NCI-H82 treated with DMSO at 0.1 percent for 48 hours (cell line): ENCODE data around the gene NUDT16L1.
"Not testable (repeated sequence)": the region's sequence is repeated elsewhere in the genome, so short reads cannot be mapped to it uniquely, and the experiment has no call there.

Experiments
- DNase-seq: peaks from one replicate; lab custom pipeline; 2025; ENCODE audit not compliant: unreplicated experiment; lab: John Stamatoyannopoulos, UW

The NUDT16L1 gene

DNA sequence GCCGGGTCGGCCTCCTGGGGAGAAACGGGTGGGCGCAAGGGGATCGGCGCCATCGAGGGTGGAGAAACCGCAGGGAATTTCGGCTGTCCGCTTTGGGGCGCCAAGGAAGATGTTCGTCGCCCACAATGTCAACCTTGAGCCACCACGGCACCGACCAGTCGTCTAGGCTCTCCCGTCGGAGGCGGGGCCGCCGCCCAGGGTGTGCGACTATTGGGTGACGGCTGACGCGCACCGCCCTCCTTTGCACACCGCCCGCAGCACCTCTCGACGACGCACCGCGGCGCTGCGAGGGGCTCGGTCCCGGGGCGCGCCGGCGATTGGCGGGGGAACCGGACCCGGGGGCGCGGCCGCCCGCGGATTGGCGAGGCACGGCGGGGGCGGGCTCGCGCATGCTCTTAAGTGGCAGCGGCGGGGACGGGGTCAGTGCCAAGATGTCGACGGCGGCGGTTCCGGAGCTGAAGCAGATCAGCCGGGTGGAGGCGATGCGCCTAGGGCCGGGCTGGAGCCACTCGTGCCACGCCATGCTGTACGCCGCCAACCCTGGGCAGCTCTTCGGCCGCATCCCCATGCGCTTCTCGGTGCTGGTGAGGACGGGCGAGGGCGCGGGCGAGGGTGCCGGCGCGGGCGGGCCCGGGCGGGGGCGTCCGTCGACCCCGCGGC lies at the start of gene NUDT16L1:
TSS of gene NUDT16L1 (plus strand) at position 267 of the 660 bp plus-strand sequence. CDS start at position 432, 165 bp downstream.
- DNase-seq = peak; percentile 79

DNA sequence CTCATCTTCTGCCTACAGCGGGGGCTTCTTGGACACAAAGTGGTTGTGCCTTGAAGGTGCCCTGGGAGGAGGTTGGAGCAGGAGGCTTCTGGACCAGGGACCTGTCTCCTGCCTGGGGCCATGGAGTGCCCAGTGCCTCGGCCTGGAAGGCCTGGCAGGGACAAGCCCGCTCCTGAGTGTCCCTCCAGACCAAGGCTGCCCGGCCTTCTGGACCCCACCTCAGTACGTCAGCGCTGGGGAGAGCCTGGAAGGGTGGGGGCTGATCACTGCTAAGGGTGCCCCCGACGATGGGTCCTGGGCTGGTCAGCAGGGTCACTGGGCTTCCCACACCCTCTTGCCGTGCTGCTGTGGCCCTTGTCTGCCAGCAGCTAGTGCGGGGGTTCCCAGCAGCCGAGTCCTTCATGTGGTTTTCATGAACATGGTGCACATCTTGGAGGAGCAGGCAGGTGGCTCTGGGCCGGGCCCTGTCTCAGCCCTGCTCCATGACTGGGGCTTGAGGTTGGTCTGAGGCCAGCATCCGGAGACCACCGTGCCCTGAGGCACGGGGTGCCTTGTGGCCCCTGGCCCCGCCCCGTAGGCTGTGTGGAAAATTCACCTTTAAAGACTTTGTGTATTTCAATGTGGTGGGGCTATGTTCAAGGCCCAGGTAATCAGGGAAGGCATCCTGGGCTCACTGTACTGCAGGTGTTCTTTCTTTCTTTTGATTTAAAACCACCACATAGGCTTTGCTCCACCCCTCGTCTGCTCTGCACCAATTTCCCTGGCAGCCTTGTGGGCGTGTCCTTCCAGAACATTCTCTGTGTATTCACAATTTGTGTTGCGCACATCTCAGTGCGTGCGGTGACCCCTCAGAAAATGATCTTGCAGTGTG lies 46.4 kb upstream of the NUDT16L1 start:
- DNase-seq = no peak

DNA sequence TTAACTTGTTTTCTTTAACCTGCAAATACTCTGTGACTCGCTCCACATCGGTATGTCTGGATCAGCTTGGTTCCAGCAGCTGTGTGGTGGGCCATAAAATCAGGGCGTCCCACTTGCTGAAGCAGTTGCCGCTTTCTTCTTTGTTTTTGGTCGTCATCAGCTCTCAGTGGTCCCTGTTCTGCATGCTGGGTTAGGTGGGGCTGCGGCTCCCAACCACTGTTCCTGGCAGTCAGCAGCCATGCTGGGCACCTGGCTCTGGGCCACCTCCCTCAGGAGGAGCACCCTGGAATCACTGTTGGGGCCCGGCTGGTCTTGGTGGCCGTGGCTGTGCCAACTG lies 45.8 kb upstream of the NUDT16L1 start:
- DNase-seq = no peak

DNA sequence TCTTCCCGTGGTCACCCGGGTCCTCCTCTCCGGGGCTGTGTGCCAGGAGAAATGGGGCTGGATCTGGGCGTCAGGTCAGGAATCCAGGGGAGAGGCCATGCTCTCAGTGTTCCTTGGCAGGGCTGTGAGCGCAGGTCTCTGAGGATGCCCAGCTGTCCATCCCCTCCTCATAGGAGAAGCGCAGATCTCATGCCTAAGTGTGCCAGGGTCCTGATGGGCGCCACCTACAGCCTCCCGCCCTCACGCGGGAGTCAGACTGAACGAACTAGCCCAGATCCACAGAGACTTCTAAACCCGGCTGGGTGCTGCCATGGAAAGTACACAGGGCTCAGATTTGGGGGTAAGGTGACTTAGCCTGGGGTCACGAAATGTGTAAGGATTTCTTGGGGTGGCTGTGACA lies 44.4 kb upstream of the NUDT16L1 start:
- DNase-seq = no peak

DNA sequence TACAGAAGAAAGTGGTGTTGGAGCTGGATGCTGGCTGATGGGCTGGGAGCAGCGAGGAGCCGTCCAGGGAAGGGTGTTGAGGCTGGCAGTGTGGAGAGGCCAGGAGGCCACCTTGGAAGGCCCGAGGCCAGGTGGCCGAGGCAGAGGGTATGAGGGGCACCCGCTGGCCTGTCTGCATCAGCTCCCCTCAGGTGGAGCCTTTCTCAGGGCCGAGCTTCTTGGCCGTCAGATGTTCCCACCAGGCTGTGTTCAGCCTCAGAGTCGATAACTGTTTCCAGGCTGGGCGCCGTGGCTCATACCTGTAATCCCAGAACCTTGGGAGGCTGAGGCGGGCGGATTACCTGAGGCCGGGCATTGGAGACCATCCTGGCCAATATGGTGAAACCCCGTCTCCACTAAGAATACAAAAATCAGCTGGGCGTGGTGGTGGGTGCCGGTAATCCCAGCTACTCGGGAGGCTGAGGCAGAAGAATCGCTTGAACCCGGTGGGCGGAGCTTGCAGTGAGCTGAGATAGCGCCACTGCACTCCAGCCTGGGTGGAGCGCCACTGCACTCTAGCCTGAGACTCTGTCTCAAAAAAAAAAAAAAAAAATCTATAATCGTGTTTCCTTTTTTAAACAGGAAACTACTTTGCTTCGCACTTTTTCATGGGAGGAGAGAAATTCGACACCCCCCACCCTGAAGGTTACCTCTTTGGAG lies 43.5 kb upstream of the NUDT16L1 start:
- DNase-seq = no peak

DNA sequence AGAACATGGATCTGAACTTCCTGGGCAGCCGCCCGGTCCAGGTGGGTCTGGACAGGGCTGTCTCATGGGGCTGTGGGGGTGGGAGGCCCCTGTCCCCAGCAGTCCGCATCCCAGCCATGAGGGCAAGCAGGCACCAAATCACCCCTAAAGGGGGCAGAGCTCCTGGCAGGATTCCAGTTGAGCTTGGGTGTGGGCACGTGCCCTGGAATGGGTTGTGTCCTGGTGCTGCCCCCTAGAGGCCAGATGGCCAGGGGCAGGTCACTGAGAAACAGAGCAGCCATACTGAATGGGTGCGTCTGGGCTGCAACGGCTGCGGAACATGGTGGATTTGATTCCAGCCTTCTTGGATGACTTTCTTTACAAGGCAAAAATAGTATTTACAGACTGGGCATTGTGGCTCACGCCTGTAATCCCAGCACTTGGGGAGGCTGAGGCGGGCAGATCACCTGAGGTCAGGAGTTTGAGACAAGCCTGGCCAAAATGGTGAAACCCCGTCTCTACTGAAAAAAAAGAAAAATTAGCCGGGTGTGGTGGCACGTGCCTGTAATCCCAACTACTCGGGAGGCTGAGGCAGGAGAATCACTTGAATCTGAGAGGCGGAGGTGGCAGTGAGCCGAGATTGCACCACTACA lies 42.8 kb upstream of the NUDT16L1 start:
- DNase-seq = not testable (repeated sequence)

DNA sequence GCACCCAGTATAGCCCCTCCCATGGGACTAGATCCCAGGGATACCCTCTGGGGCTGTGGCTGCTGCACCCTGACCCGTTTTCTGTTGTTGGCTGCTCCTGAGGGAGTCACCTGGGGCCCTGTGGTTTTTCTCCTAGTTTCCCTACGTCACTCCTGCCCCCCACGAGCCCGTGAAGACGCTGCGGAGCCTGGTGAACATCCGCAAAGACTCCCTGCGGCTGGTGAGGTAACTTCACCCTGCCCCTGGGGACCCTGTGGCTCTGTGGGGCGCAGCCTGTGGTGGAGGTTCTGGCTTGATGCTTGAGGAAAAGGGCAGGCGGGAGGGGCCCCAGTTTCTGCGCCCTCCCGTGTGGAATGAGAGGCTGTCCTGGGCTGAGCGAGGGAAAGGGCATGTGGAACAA lies 41.5 kb upstream of the NUDT16L1 start:
- DNase-seq = no peak

DNA sequence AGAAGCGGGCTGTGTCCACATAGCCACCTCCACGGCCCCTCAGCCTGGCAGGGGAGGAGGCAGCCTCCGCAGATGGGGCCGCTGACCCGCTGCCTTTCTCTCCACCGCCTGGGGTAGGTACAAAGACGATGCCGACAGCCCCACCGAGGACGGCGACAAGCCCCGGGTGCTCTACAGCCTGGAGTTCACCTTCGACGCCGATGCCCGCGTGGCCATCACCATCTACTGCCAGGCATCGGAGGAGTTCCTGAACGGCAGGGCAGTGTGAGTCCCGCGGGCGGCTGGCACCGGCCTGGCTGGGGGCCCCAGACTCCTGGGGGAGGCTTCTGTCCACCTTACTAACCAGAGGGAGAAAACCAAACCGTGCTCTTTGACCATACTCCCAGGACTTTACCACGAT lies 40.8 kb upstream of the NUDT16L1 start:
- DNase-seq = no peak

DNA sequence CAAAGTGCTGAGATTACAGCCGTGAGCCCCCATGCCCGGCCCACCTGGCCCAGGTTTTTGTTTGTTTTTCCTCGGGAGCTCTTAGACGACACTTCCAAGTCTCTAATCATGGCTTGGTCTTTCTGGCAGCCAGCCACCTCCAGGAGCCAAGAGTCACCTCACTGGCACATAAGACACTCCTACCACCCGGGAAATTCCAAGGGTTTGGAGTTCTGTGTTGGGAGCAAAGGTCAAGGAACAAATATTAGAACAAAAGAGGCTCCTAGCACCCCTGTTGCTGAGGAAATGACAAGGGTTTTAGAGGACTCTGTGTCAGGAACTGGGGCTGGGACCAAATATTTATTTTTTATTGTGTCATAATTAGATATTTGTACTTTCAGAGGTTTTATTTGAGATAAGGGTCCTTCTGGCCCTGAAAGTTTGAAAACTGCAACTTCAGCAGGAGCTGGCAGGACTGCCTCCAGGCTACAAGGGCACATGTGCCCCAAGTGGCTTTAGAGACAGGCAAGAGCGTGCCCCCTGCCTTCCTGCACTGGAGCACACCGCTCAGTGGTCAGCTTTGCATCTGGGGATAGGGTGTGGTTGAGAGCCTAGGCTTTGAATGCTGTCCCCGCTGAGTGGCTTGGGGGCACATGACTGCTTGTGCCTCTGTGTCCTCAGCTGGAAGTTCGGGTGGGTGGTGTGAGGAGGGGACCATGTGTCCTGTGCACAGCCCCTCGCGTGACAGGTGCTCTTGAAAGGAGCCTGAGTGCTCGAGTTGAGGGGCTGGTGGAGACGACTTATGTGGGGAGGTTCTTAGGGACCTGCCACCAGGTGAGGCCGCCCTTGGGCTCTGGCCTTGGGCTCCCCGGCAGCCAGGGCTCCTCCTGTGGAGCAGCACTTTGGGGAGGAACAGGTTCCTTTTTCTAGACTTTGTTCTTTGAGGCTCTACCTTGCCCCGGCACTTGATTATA lies 39.1 kb upstream of the NUDT16L1 start:
- DNase-seq = no peak

DNA sequence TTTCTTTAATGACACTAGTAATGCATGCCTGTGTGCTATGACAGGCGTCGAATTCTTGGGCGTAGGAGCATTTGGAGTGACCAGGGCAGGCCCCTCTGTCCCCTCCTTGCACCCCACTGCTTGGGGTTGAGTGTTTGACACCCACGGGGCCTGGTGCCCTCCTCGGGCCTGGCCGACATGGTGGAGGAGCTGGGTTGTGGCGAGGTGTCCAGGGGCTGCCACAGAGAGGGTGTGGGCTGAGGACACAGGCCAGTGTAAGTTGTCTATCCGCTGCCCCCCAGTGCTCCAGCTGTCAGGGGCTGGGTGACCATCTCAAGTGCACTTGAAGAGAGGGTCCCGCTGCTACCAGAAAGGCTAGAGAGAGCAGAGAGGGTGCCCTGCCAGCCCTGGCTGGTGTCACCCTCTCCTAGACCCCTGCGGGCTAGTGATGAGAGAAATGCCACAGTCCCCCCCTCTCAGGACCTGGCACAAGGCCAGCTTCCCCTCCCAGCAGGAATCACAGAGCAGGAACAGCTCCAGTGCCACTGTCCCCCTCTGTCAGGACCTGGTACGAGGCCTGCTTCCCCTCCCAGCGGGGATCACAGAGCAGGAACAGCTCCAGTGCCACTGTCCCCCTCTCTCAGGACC lies 38.3 kb upstream of the NUDT16L1 start:
- no peak for DNase-seq

DNA sequence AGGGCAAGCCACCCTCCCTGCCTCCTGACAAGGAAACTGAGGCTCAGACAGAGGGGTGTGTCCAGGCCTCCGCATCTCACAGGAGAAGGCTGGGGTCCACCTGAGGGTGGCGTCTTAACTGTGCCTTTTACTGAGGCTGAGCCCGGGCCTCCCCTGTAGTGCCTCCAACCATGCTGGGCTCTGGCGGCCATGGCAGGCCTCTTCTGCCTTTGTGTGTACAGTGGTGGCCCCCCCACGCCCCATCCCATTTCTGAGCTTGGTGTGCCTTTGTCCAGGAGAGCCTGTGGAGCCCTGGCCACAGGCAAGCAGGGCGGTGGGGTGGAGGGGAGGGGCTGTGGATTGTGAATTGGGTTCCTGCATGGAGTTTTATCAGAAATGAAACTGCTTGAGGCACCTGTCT lies 37.6 kb upstream of the NUDT16L1 start:
- DNase-seq = no peak

DNA sequence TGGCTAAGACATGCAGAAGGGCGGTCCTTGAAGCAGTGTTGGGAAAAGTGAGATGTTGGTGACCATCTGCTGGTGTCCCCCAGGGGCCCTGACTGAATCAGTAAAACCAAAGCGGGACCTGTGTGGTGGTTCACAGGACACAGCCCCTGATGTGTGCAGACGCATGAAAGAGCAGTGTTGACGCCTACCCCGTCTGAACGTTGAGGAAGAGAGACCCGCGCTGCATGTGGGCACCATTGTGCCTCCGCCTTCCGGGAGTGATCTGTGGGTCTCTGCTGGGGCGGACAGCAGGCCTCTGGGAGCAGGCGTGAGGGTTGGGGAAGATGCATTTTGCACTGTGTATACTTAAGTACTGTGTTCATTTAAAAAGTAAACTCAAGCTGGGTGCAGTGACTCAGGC lies 37.1 kb upstream of the NUDT16L1 start:
- no peak for DNase-seq

DNA sequence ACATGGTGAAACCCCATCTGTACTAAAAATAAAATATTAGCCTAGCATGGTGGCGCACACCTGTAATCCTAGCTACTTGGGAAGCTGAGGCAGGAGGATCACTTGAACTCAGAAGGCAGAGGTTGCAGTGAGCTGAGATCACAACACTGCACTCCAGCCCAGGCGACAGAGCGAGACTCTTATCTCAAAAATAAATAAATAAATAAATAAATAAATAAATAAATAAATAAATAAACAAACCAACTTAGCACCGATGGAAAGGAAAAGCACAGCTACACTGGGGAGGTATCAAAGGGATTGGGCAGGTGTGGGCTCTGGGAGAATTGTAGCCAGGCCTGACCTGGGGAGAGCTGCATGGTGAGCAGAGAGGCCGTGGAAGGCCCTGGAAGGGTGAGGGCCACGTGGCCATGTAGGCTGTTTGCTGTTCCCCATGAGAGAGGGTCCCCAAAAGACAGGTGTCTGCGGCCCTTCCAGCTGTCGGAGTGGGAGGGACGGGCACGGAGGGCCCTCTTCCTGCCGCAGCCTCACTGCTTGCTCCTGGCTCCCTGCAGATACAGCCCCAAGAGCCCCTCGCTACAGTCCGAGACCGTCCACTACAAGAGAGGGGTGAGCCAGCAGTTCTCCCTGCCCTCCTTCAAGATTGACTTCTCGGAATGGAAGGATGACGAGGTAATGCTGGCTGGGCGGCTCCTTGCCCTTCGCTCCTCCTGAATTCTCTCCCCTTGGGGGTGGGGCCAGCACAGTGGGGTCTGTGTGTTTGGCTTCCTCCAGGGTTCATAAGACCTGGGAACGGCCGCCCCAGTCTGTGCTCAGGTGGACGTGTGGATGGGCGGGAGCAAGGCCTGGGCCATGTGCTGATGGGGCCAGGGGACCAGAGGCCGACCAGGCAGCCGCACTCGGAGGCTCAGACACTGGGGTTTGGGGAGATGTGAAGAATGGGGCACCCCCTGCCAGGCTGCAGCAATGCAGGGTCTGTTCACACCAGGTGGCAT lies 36.4 kb upstream of the NUDT16L1 start:
- no peak for DNase-seq

DNA sequence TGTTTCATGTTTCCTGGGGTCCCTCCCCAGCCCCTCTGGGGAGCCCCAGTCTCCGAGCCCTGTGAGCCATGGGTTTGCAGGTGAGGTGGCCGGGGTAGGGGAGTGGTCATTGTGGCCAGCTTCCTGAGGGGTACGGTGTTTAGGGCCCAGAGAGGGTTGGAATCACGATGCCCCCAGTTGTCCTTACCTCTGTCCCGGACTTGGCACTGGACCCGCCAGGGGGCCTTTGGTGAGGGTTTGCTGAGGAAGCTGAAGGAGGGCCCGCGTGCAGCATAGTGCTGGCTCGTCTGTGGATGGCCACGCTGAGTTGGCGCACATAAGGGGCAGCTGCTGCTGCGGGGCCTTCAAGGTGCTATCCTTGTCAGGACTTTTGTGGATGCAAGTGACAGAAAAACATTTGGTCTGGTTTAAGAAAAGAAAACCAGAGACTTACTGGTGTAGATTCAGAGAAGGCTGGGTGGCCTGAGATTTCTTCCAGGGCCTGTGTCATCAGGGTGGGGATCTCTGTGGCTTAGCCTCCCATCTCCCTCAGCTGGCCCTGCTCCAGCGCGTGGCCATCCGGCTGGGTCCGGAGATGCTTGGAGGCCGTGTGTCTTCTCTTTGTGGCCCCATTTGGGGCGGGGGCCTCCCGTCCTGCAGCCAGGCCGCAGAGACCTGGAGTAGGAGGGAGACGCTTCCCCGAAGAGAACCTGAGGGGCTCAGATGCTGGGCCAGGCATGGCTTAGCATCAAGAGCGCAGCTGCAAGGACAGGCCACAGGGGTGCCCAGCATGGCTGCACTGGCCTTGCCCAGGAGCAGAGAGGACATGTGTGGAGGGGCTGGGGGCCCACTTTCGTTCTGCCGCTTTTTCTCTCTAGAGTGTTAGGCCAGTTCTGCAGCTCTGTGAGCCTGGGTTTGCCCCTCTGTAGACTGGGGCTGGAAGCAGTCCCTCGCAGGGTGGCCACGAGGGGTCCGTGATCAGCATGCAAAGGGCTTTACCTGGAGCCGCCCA lies 33.7 kb upstream of the NUDT16L1 start:
- DNase-seq = no peak

DNA sequence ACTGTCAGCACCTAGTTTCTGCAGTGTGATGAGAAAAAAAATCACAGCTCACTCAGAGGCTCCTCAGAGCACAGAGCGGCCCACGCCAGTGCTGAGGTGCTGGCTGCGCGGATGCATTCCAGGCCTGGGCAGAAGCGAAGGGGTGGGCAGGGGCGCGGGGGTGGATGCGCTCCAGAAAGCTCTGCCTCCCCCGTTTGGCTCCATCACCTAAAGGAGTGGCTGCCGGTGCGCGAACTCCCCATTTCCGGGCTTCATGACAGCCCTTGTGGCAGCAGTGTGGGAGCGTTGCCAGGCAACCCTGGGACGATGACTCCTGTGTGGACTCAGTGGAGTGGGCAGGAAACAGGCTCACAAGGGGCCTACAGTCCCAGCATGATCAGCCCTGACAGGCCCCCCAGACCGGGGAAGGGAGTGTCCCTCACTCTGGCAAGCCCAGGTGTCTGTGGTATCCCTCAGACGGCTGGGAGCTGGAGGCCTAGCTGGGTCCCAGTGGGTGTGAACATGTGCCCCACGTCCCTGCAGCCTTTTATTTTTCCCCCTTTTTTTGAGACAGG lies 32.8 kb upstream of the NUDT16L1 start:
- no peak for DNase-seq

DNA sequence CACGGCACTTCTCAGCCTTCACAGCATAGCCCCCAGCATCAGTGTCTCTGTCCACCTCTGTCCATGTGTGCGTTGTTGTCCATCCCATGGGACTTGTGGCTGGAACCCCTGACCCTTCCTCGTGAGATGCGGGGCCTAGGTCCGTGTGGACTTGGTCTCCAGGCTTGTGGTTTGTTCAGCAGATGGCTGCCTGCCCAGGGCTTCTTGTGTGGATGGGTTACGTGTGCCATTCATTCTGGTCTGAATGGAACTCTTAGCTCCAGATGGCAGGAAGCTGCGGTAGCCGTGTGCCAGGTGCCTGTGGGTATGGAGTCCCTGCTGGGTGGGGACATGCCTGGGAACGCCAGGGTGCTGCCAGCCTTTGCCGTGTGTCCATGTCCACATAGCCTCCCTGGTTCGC lies 31.7 kb upstream of the NUDT16L1 start:
- DNase-seq = no peak

DNA sequence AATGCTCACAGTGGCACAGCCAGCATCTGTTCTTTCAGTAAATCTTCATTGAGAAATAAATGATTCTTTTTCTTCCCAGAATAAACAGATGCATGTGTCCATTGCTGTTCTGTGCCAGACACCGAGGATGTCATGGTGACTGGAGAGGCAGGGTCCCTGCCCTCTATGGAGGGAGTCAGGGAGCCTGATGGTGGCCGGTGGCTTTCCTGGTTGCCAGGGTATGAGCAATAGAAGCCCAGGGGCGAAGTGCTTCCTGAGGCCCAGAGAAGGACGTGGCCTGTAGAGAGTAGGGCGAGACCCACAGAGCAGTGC lies 29.9 kb upstream of the NUDT16L1 start:
- no peak for DNase-seq
